IMR-90 (cell line): ENCODE results near the gene DNAJA4. TPM values are rescaled to one million over a fixed set of nuclear protein-coding genes. Genes with fewer than 3 reads are reported as not detected.

Source experiments
- ATAC-seq: fragments of 200-7000 bp; cut with Tn5 transposase; 2 replicates; pipeline ENCODE4 v1.9.1; 2020; ENCODE audit warnings: low read depth, mild to moderate bottlenecking, moderate library complexity
- BruUV-seq: library from RNA; stranded (reverse); fragments of 400-500 nt; replicated peaks from 2 replicates; lab custom pipeline; 2021; lab: Mats Ljungman, UMichigan
- CTCF ChIA-PET: fragments of 300-600 bp; formaldehyde crosslinking; extraction: SDS; loops from one replicate; lab custom pipeline; 2021; ENCODE audit warnings: antibody characterized with exemption; lab: Yijun Ruan, JAX
- POLR2A ChIA-PET: fragments of 300-600 bp; sonication (Branson Sonifier 250); formaldehyde crosslinking; loops from one replicate; lab custom pipeline; 2022; ENCODE audit warnings: antibody characterized with exemption; ENCODE audit not compliant: unreplicated experiment; lab: Charles Lee
- DNase-seq: peaks from one replicate; pipeline ENCODE4 v3.0.0; 2013
- H2AFZ ChIP-seq: replicated peaks from 2 replicates; pipeline ENCODE3; 2013; ENCODE audit warnings: low read length, mild to moderate bottlenecking; ENCODE audit not compliant: poor library complexity
- H2AK5ac ChIP-seq: 2 replicates; pipeline ENCODE4 v1.6.1; 2013; ENCODE audit warnings: low read depth, low read length, inconsistent platforms
- H2AK9ac ChIP-seq: replicated peaks from 2 replicates; pipeline ENCODE3; 2013; ENCODE audit warnings: mild to moderate bottlenecking, low read depth, low read length, moderate library complexity; ENCODE audit not compliant: poor library complexity
- H2BK120ac ChIP-seq: 2 replicates; pipeline ENCODE4 v1.6.1; 2013; ENCODE audit warnings: low read depth, low read length, inconsistent platforms
- H2BK15ac ChIP-seq: 3 replicates; pipeline ENCODE4 v1.6.1; 2013; ENCODE audit warnings: low read depth, low read length, inconsistent platforms
- H2BK20ac ChIP-seq: 2 replicates; pipeline ENCODE4 v1.6.1; 2013; ENCODE audit warnings: low read depth, mild to moderate bottlenecking, inconsistent platforms, low read length, moderate library complexity
- H2BK5ac ChIP-seq: 2 replicates; pipeline ENCODE4 v1.6.1; 2013; ENCODE audit warnings: mild to moderate bottlenecking, low read depth, low read length, inconsistent platforms; ENCODE audit not compliant: poor library complexity, severe bottlenecking
- H3K14ac ChIP-seq: replicated peaks from 2 replicates; pipeline ENCODE4 v1.6.1; 2013; ENCODE audit warnings: low read depth, low read length, inconsistent platforms
- H3K18ac ChIP-seq: 2 replicates; pipeline ENCODE4 v1.6.1; 2013; ENCODE audit warnings: low read depth, low read length, control low read depth
- H3K23ac ChIP-seq: 2 replicates; pipeline ENCODE4 v1.6.1; 2013; ENCODE audit warnings: low read depth, low read length, inconsistent platforms
- H3K27ac ChIP-seq: 2 replicates; pipeline ENCODE4 v1.5.1; 2013; ENCODE audit warnings: mild to moderate bottlenecking, control low read depth, low read length; ENCODE audit not compliant: insufficient read depth
- H3K27me3 ChIP-seq: 2 replicates; pipeline ENCODE4 v1.6.1; 2013; ENCODE audit warnings: low read length; ENCODE audit not compliant: control insufficient read depth, insufficient read depth
- H3K36me3 ChIP-seq: 2 replicates; pipeline ENCODE4 v1.6.1; 2013; ENCODE audit warnings: low read length, mixed read lengths; ENCODE audit not compliant: control insufficient read depth, insufficient read depth
- H3K4ac ChIP-seq: 2 replicates; pipeline ENCODE4 v1.6.1; 2013; ENCODE audit warnings: low read depth, low read length, inconsistent platforms
- H3K4me1 ChIP-seq: 2 replicates; pipeline ENCODE4 v1.6.1; 2013; ENCODE audit warnings: low read length, mixed read lengths; ENCODE audit not compliant: control insufficient read depth, insufficient read depth
- H3K4me2 ChIP-seq: 2 replicates; pipeline ENCODE4 v1.6.1; 2013; ENCODE audit warnings: low read depth, mild to moderate bottlenecking, control low read depth, low read length, moderate library complexity
- H3K4me3 ChIP-seq: 2 replicates; pipeline ENCODE4 v1.5.1; 2013; ENCODE audit warnings: low read depth, mild to moderate bottlenecking, control low read depth, low read length, moderate library complexity; ENCODE audit not compliant: insufficient read depth
- H3K56ac ChIP-seq: 2 replicates; pipeline ENCODE4 v1.6.1; 2013; ENCODE audit warnings: low read length, inconsistent platforms; ENCODE audit not compliant: insufficient read depth; ENCODE audit errors: extremely low read depth
- H3K79me1 ChIP-seq, 2 experiments: 2 replicates each; pipeline ENCODE4 v1.6.1; 2013; ENCODE audit warnings: low read length in 2 of 2, inconsistent platforms in 1 of 2, low read depth in 1 of 2
- H3K9ac ChIP-seq: 2 replicates; pipeline ENCODE4 v1.6.1; 2013; ENCODE audit warnings: low read depth, low read length, control low read depth
- H3K9me1 ChIP-seq: 2 replicates; pipeline ENCODE4 v1.6.1; 2013; ENCODE audit warnings: low read length, inconsistent platforms; ENCODE audit not compliant: insufficient read depth
- H3K9me3 ChIP-seq: 2 replicates; pipeline ENCODE4 v1.6.1; 2013; ENCODE audit warnings: low read length; ENCODE audit not compliant: control insufficient read depth, insufficient read depth
- H4K20me1 ChIP-seq: 2 replicates; pipeline ENCODE4 v1.6.1; 2013; ENCODE audit warnings: low read length, inconsistent platforms; ENCODE audit not compliant: insufficient read depth
- H4K5ac ChIP-seq: 2 replicates; pipeline ENCODE4 v1.6.1; 2013; ENCODE audit warnings: mild to moderate bottlenecking, low read depth, low read length, control low read depth
- H4K8ac ChIP-seq, 2 experiments: 2 replicates each; pipeline ENCODE4 v1.6.1; 2013; ENCODE audit warnings: low read depth in 2 of 2, low read length in 2 of 2, control low read depth in 1 of 2, inconsistent platforms in 1 of 2
- H4K91ac ChIP-seq: 2 replicates; pipeline ENCODE4 v1.6.1; 2013; ENCODE audit warnings: low read depth, low read length, inconsistent platforms; ENCODE audit not compliant: insufficient read depth
- BHLHE40 ChIP-seq: fragments of 150-350 bp; IDR thresholded peaks from 2 replicates; pipeline ENCODE4 v1.6.1; 2016; ENCODE audit warnings: mild to moderate bottlenecking, low read depth, low read length
- CEBPB ChIP-seq: IDR thresholded peaks from 2 replicates; pipeline ENCODE4 v1.6.1; 2012; ENCODE audit warnings: low read depth, low read length, improper control_type of control experiment
- CHD1 ChIP-seq: IDR thresholded peaks from 2 replicates; pipeline ENCODE4 v1.6.1; 2012; ENCODE audit warnings: low read depth, low read length, improper control_type of control experiment
- ELK1 ChIP-seq: fragments of 150-350 bp; IDR thresholded peaks from 2 replicates; pipeline ENCODE4 v1.6.1; 2016; ENCODE audit warnings: low read depth, mild to moderate bottlenecking, low read length, moderate library complexity, borderline replicate concordance
- FOS ChIP-seq: fragments of 150-350 bp; IDR thresholded peaks from 2 replicates; pipeline ENCODE4 v1.6.1; 2016; ENCODE audit warnings: low read depth, low read length
- MAFK ChIP-seq: IDR thresholded peaks from 2 replicates; pipeline ENCODE4 v1.6.1; 2012; ENCODE audit warnings: low read depth, low read length, improper control_type of control experiment
- MAZ ChIP-seq: IDR thresholded peaks from 2 replicates; pipeline ENCODE4 v1.6.1; 2012; ENCODE audit warnings: low read depth, mild to moderate bottlenecking, low read length, improper control_type of control experiment, moderate library complexity, borderline replicate concordance
- NFE2L2 ChIP-seq: fragments of 150-350 bp; IDR thresholded peaks from 2 replicates; pipeline ENCODE4 v1.6.1; 2016; ENCODE audit warnings: low read depth, mild to moderate bottlenecking, low read length
- POLR2A ChIP-seq: IDR thresholded peaks from 2 replicates; pipeline ENCODE4 v1.6.1; 2012; ENCODE audit warnings: mild to moderate bottlenecking, low read depth, low read length
- RAD21 ChIP-seq: IDR thresholded peaks from 2 replicates; pipeline ENCODE4 v1.6.1; 2012; ENCODE audit warnings: low read length, improper control_type of control experiment
- RCOR1 ChIP-seq: IDR thresholded peaks from 2 replicates; pipeline ENCODE4 v1.6.1; 2012; ENCODE audit warnings: mild to moderate bottlenecking, low read length, improper control_type of control experiment; ENCODE audit not compliant: insufficient replicate concordance
- RFX5 ChIP-seq: IDR thresholded peaks from 2 replicates; pipeline ENCODE4 v1.8.0; 2012; ENCODE audit warnings: low read depth, mild to moderate bottlenecking, low read length, moderate library complexity
- SMC3 ChIP-seq: fragments of 150-350 bp; IDR thresholded peaks from 2 replicates; pipeline ENCODE4 v1.6.1; 2016; ENCODE audit warnings: low read depth, mild to moderate bottlenecking, antibody characterized with exemption, low read length, moderate library complexity
- WGBS, 2 experiments: methylation state at CpG; one replicate each; pipeline versions ENCODE4 v1.1.5 to v1.1.7; 2013; ENCODE audit warnings: missing lambda C conversion rate in 2 of 2; ENCODE audit not compliant: insufficient read length in 1 of 2; ENCODE audit errors: extremely low coverage in 2 of 2; 5-methylcytosine and 5-hydroxymethylcytosine counted together
- dilution Hi-C: fragments of 300-500 bp; cut with HindIII; formaldehyde crosslinking; loops from one replicate; pipeline ENCODE4 v1.14.3; 2018; ENCODE audit warnings: low sequenced_read_pairs; ENCODE audit not compliant: unreplicated experiment
- in situ Hi-C: fragments of 300-500 bp; cut with MboI; formaldehyde crosslinking; loops from 3 replicates; pipeline ENCODE4 v1.14.3; 2019; ENCODE audit warnings: low sequenced_read_pairs, inconsistent platforms, mixed read lengths
- intact Hi-C: fragments of 100-400 bp; cut with micrococcal nuclease; formaldehyde crosslinking; loops from 2 replicates; pipeline ENCODE4 v1.10.0; 2022
- polyA plus RNA-seq, 3 experiments: library from polyadenylated mRNA; depleted of rRNA; stranded (reverse); fragments of >200 nt; gene quantifications; 2 replicates each; pipeline ENCODE4 v1.2.3, GENCODE V29; 2012; ENCODE audit warnings: low replicate concordance in 1 of 3
- total RNA-seq: library from RNA; depleted of rRNA; stranded (reverse); fragments of >200 nt; gene quantifications from 2 replicates; pipeline ENCODE4 v1.2.3, GENCODE V29; 2012
- TF ChIP-seq, protein P1 (sequence below): fragments of 150-350 bp; IDR thresholded peaks from 2 replicates; pipeline ENCODE4 v1.6.1; 2017; ENCODE audit warnings: mild to moderate bottlenecking, antibody characterized with exemption, low read length, low read depth
- TF ChIP-seq, protein P2 (sequence below): conservative IDR thresholded peaks from 2 replicates; pipeline ENCODE4 v1.5.1; 2012; ENCODE audit warnings: mild to moderate bottlenecking, low read depth, low read length, improper control_type of control experiment

The DNAJA4 gene
- total and polyA plus RNA-seq, 2 of the 4 experiments (the other 2 are of a cell fraction): 0.18 to 0.32 TPM

GRCh38 chr15:78304216-78305066, 40.1 kb downstream of the DNAJA4 start:
- no TSS peak for BruUV-seq
- no peak overlapping the region for H3K4me2 ChIP-seq
- no peak for TF ChIP-seq RFX5
- TF ChIP-seq RAD21: no peak
- no peak for TF ChIP-seq POLR2A
- no peak for TF ChIP-seq MAZ
- no peak for TF ChIP-seq CHD1
- TF ChIP-seq, protein P1, sequence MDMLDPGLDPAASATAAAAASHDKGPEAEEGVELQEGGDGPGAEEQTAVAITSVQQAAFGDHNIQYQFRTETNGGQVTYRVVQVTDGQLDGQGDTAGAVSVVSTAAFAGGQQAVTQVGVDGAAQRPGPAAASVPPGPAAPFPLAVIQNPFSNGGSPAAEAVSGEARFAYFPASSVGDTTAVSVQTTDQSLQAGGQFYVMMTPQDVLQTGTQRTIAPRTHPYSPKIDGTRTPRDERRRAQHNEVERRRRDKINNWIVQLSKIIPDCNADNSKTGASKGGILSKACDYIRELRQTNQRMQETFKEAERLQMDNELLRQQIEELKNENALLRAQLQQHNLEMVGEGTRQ: no peak
- no peak for TF ChIP-seq MAFK
- no peak for TF ChIP-seq NFE2L2
- TF ChIP-seq SMC3: no peak
- TF ChIP-seq RCOR1: no peak
- TF ChIP-seq FOS: no peak
- TF ChIP-seq ELK1: no peak
- no peak for TF ChIP-seq CEBPB
- TF ChIP-seq BHLHE40: no peak
- TF ChIP-seq, protein P2, sequence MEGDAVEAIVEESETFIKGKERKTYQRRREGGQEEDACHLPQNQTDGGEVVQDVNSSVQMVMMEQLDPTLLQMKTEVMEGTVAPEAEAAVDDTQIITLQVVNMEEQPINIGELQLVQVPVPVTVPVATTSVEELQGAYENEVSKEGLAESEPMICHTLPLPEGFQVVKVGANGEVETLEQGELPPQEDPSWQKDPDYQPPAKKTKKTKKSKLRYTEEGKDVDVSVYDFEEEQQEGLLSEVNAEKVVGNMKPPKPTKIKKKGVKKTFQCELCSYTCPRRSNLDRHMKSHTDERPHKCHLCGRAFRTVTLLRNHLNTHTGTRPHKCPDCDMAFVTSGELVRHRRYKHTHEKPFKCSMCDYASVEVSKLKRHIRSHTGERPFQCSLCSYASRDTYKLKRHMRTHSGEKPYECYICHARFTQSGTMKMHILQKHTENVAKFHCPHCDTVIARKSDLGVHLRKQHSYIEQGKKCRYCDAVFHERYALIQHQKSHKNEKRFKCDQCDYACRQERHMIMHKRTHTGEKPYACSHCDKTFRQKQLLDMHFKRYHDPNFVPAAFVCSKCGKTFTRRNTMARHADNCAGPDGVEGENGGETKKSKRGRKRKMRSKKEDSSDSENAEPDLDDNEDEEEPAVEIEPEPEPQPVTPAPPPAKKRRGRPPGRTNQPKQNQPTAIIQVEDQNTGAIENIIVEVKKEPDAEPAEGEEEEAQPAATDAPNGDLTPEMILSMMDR: no peak

More at GRCh38 chr15:78304216-78305066, 40.1 kb downstream of the DNAJA4 start:
- Histone ChIP-seq H2AK9ac (no peak overlapping the region), H3K79me1 (peaks cover 0 to 5% of the 10 kb centered on the region in 2 experiments; a peak in 1 of 4 replicates), H4K8ac (no peak overlapping the region), H2AK5ac (no peak overlapping the region), H3K36me3 (no peaks in the 10 kb centered on the region), H3K9me3 (no peaks in the 10 kb centered on the region), H3K56ac (no peak overlapping the region), H2BK120ac (no peak overlapping the region), H2BK15ac (no peak overlapping the region), H4K91ac (no peak overlapping the region), H2AFZ (peak overlapping the region; percentile 53), H4K5ac (no peak overlapping the region), H3K23ac (no peak overlapping the region), H3K27me3 (no peaks in the 10 kb centered on the region), H2BK20ac (no peak overlapping the region), H3K9me1 (no peaks in the 10 kb centered on the region), H3K14ac (no peak overlapping the region), H3K4me3 (no peak overlapping the region), H3K4ac (no peak overlapping the region; the same call in 1 of the 2 replicates), H3K4me1 (peaks cover 6% of the 10 kb centered on the region), H4K20me1 (no peaks in the 10 kb centered on the region), H3K18ac (no peak overlapping the region), H3K27ac (no peak overlapping the region), H2BK5ac (no peak overlapping the region), H3K9ac (no peak overlapping the region)
- in situ Hi-C loops (no loop called here), intact Hi-C loops (no loop called here), dilution Hi-C loops (no loop called here)
- DNase-seq: no peak
- POLR2A ChIA-PET: no interaction called here
- CTCF ChIA-PET: no interaction called here
- WGBS, 2 experiments: no CpG with 5 or more reads among the region's 9 CpGs
- ATAC-seq: no peak
